H1 (cell line): ENCODE measurements around the gene RDH16. TPM values are rescaled to one million over a fixed set of nuclear protein-coding genes. Genes with fewer than 3 reads are reported as not detected.

Experiments used
- CTCF ChIA-PET: fragments of 300-600 bp; sonication (Branson Sonifier 250); formaldehyde crosslinking; loops from one replicate; lab custom pipeline; 2021; ENCODE audit not compliant: partially characterized antibody; lab: Charles Lee
- POLR2A ChIA-PET: fragments of 300-600 bp; sonication (Branson Sonifier 250); formaldehyde crosslinking; loops from one replicate; lab custom pipeline; 2021; ENCODE audit warnings: inconsistent platforms; ENCODE audit not compliant: partially characterized antibody; lab: Charles Lee
- DNase-seq, 2 experiments: peaks; one replicate each; pipeline versions ENCODE4 v3.0.0 to v3.0.0-alpha.2; 2010 to 2022; ENCODE audit warnings: low spot score in 2 of 2, low read depth in 1 of 2, mixed read lengths in 1 of 2
- FAIRE-seq: peaks from 2 replicates; lab custom pipeline; 2011; peaks lifted over from hg19 to GRCh38; lab: Jason Lieb, UNC
- H2AFZ ChIP-seq: 2 replicates; pipeline ENCODE4 v1.8.1; 2012; ENCODE audit warnings: low read length, inconsistent platforms
- H2AK5ac ChIP-seq: 2 replicates; pipeline ENCODE4 v1.6.1; 2013; ENCODE audit warnings: low read depth, low read length
- H2BK120ac ChIP-seq: replicated peaks from 2 replicates; pipeline ENCODE3; 2013; ENCODE audit warnings: low read depth, low read length, inconsistent platforms
- H2BK12ac ChIP-seq: 2 replicates; pipeline ENCODE4 v1.6.1; 2013; ENCODE audit warnings: low read depth, low read length
- H2BK15ac ChIP-seq: 2 replicates; pipeline ENCODE4 v1.6.1; 2013; ENCODE audit warnings: low read length
- H2BK20ac ChIP-seq: 2 replicates; pipeline ENCODE4 v1.6.1; 2013; ENCODE audit warnings: low read length
- H2BK5ac ChIP-seq: 2 replicates; pipeline ENCODE4 v1.6.1; 2013; ENCODE audit warnings: low read depth, low read length
- H3K14ac ChIP-seq: 2 replicates; pipeline ENCODE4 v1.6.1; 2013; ENCODE audit warnings: inconsistent platforms; ENCODE audit not compliant: insufficient read length
- H3K18ac ChIP-seq: 2 replicates; pipeline ENCODE4 v1.6.1; 2013; ENCODE audit warnings: low read length; ENCODE audit errors: extremely low read depth
- H3K23ac ChIP-seq: 2 replicates; pipeline ENCODE4 v1.6.1; 2013; ENCODE audit warnings: inconsistent platforms; ENCODE audit not compliant: insufficient read length
- H3K23me2 ChIP-seq: 2 replicates; pipeline ENCODE4 v1.6.1; 2013; ENCODE audit warnings: low read depth, low read length
- H3K27ac ChIP-seq: 2 replicates; pipeline ENCODE4 v1.6.1; 2011; ENCODE audit warnings: low read depth, low read length, inconsistent platforms
- H3K27me3 ChIP-seq, 4 experiments: replicated peaks in 1 of 4; 1 replicate in 1 of 4; 2 replicates in 3 of 4; pipeline versions ENCODE4 v1.6.1 to v1.8.1; 2011 to 2013; ENCODE audit warnings: low read length in 3 of 4, mild to moderate bottlenecking in 3 of 4, inconsistent platforms in 2 of 4, mixed read lengths in 2 of 4, moderate library complexity in 1 of 4; ENCODE audit not compliant: control insufficient read depth in 3 of 4, insufficient read depth in 3 of 4; ENCODE audit errors: extremely low read depth in 1 of 4
- H3K36me3 ChIP-seq, 4 experiments: 2 replicates each; pipeline versions ENCODE4 v1.6.1 to v1.8.1; 2011 to 2013; ENCODE audit warnings: mild to moderate bottlenecking in 4 of 4, low read length in 3 of 4, moderate library complexity in 2 of 4, control low read depth in 1 of 4, inconsistent platforms in 1 of 4; ENCODE audit not compliant: insufficient read depth in 4 of 4, control insufficient read depth in 2 of 4
- H3K4ac ChIP-seq: replicated peaks from 2 replicates; pipeline ENCODE3; 2013; ENCODE audit warnings: low read length, low read depth, mixed read lengths, inconsistent platforms; ENCODE audit not compliant: insufficient read length
- H3K4me1 ChIP-seq, 4 experiments: replicated peaks in 1 of 4; 1 replicate in 1 of 4; 2 replicates in 3 of 4; pipeline versions ENCODE4 v1.6.1 to v1.8.1; 2011 to 2013; ENCODE audit warnings: low read length in 3 of 4, inconsistent platforms in 2 of 4, mixed read lengths in 1 of 4; ENCODE audit not compliant: insufficient read depth in 4 of 4, control insufficient read depth in 3 of 4
- H3K4me2 ChIP-seq, 2 experiments: 2 replicates each; pipeline versions ENCODE4 v1.6.1 to v1.8.1; 2011 to 2013; ENCODE audit warnings: low read depth in 2 of 2, low read length in 2 of 2, control low read depth in 1 of 2, inconsistent platforms in 1 of 2, mild to moderate bottlenecking in 1 of 2; ENCODE audit not compliant: insufficient read depth in 1 of 2
- H3K4me3 ChIP-seq, 4 experiments: fragments of 200-600, 300-600 bp in 1 of 4; sonication (generic), shearing (Covaris generic), sonication (Bioruptor Twin) in 1 of 4; 2 replicates each; pipeline versions ENCODE4 v1.5.1 to v1.8.1; 2011 to 2016; ENCODE audit warnings: low read length in 4 of 4, low read depth in 3 of 4, control low read depth in 2 of 4, inconsistent platforms in 2 of 4, mild to moderate bottlenecking in 2 of 4, mixed read lengths in 1 of 4, moderate library complexity in 1 of 4; ENCODE audit not compliant: insufficient read depth in 2 of 4; ENCODE audit errors: extremely low read depth in 1 of 4
- H3K56ac ChIP-seq: replicated peaks from 2 replicates; pipeline ENCODE3; 2013; ENCODE audit warnings: low read depth, mild to moderate bottlenecking, mixed read lengths, low read length, inconsistent platforms; ENCODE audit not compliant: insufficient read length
- H3K79me1 ChIP-seq: 2 replicates; pipeline ENCODE4 v1.6.1; 2013; ENCODE audit warnings: low read depth, low read length, control low read depth
- H3K79me2 ChIP-seq, 2 experiments: 2 replicates each; pipeline versions ENCODE4 v1.6.1 to v1.8.1; 2012 to 2013; ENCODE audit warnings: low read length in 2 of 2, mild to moderate bottlenecking in 2 of 2, inconsistent platforms in 1 of 2; ENCODE audit not compliant: insufficient read depth in 2 of 2, control insufficient read depth in 1 of 2
- H3K9ac ChIP-seq, 4 experiments: replicated peaks in 1 of 4; 1 replicate in 1 of 4; 2 replicates in 3 of 4; pipeline versions ENCODE4 v1.6.1 to v1.8.1; 2011 to 2013; ENCODE audit warnings: low read depth in 3 of 4, low read length in 3 of 4, control low read depth in 2 of 4, mild to moderate bottlenecking in 2 of 4, moderate library complexity in 2 of 4, inconsistent platforms in 1 of 4; ENCODE audit errors: extremely low read depth in 1 of 4
- H3K9me3 ChIP-seq, 2 experiments: 2 replicates each; pipeline versions ENCODE4 v1.6.1 to v1.8.1; 2012 to 2013; ENCODE audit warnings: mild to moderate bottlenecking in 2 of 2, moderate library complexity in 2 of 2, control low read depth in 1 of 2, inconsistent platforms in 1 of 2, low read depth in 1 of 2, low read length in 1 of 2, mixed read lengths in 1 of 2; ENCODE audit not compliant: insufficient read depth in 2 of 2
- H4K20me1 ChIP-seq, 2 experiments: replicated peaks in 1 of 2; 2 replicates each; pipeline versions ENCODE3 to v1.8.1; 2011 to 2013; ENCODE audit warnings: inconsistent platforms in 2 of 2, low read length in 2 of 2, mild to moderate bottlenecking in 1 of 2; ENCODE audit not compliant: insufficient read depth in 2 of 2, control insufficient read depth in 1 of 2
- H4K5ac ChIP-seq: 2 replicates; pipeline ENCODE4 v1.6.1; 2013; ENCODE audit warnings: low read length, low read depth, mixed read lengths, inconsistent platforms; ENCODE audit not compliant: insufficient read length
- H4K8ac ChIP-seq: 2 replicates; pipeline ENCODE4 v1.8.0; 2013; ENCODE audit warnings: mild to moderate bottlenecking, moderate library complexity, low read length, inconsistent platforms; ENCODE audit not compliant: insufficient read depth; ENCODE audit errors: extremely low read depth
- H4K91ac ChIP-seq: replicated peaks from 2 replicates; pipeline ENCODE3; 2013; ENCODE audit warnings: low read length, mixed read lengths, inconsistent platforms; ENCODE audit not compliant: insufficient read length
- BACH1 ChIP-seq: IDR thresholded peaks from 2 replicates; pipeline ENCODE4 v1.6.1; 2012; ENCODE audit warnings: low read length, improper control_type of control experiment
- BCL11A ChIP-seq, 2 experiments: IDR thresholded peaks; one replicate each; pipeline ENCODE4 v1.6.1; 2011; ENCODE audit warnings: low read depth in 2 of 2, low read length in 2 of 2, mild to moderate bottlenecking in 2 of 2
- CBX8 ChIP-seq: fragments of 300-800, 300-1000 bp; sonication (generic); IDR thresholded peaks from 2 replicates; pipeline ENCODE4 v1.7.1; 2016; ENCODE audit warnings: low read depth, low read length, borderline replicate concordance
- KDM1A ChIP-seq: fragments of 200-600, 300-600 bp; sonication (generic); IDR thresholded peaks from 2 replicates; pipeline ENCODE4 v1.7.1; 2016; ENCODE audit warnings: mild to moderate bottlenecking, low read length, borderline replicate concordance
- KDM4A ChIP-seq: IDR thresholded peaks from one replicate; pipeline ENCODE4 v1.7.1; 2012; ENCODE audit warnings: low read depth, mild to moderate bottlenecking, moderate library complexity, low read length, inconsistent platforms; ENCODE audit not compliant: severe bottlenecking
- RAD21 ChIP-seq, 2 experiments: IDR thresholded peaks in 1 of 2; conservative IDR thresholded peaks in 1 of 2; 2 replicates each; pipeline ENCODE4 v1.6.1; 2011; ENCODE audit warnings: low read depth in 2 of 2, low read length in 2 of 2, improper control_type of control experiment in 1 of 2, inconsistent platforms in 1 of 2, mild to moderate bottlenecking in 1 of 2, moderate library complexity in 1 of 2
- RBBP5 ChIP-seq: IDR thresholded peaks from 2 replicates; pipeline ENCODE4 v1.7.1; 2012; ENCODE audit warnings: low read depth, mild to moderate bottlenecking, inconsistent platforms, low read length, moderate library complexity, borderline replicate concordance
- SIX5 ChIP-seq: IDR thresholded peaks from 2 replicates; pipeline ENCODE4 v1.6.1; 2011; ENCODE audit warnings: mild to moderate bottlenecking, low read depth, low read length
- SP4 ChIP-seq: IDR thresholded peaks from 2 replicates; pipeline ENCODE4 v1.6.1; 2012; ENCODE audit warnings: low read length, inconsistent platforms
- SRF ChIP-seq: IDR thresholded peaks from 2 replicates; pipeline ENCODE4 v1.6.1; 2011; ENCODE audit warnings: mild to moderate bottlenecking, low read depth, low read length, moderate library complexity
- TAF1 ChIP-seq: IDR thresholded peaks from 2 replicates; pipeline ENCODE4 v1.6.1; 2011; ENCODE audit warnings: mild to moderate bottlenecking, low read depth, low read length
- YY1 ChIP-seq: IDR thresholded peaks from 2 replicates; pipeline ENCODE4 v1.6.1; 2011; ENCODE audit warnings: low read depth, mild to moderate bottlenecking, low read length
- WGBS, 2 experiments: shearing (Covaris generic) in 1 of 2; methylation state at CpG; one replicate each; pipeline versions ENCODE4 v1.1.6 to v1.1.7; 2013 to 2015; ENCODE audit warnings: low lambda C conversion rate in 2 of 2, mixed read lengths in 2 of 2, inconsistent platforms in 1 of 2, low coverage in 1 of 2, missing lambda C conversion rate in 1 of 2; ENCODE audit not compliant: insufficient replicate concordance in 2 of 2, insufficient coverage in 1 of 2, insufficient read length in 1 of 2; ENCODE audit errors: extremely low coverage in 1 of 2, missing lambda C conversion rate in 1 of 2; 5-methylcytosine and 5-hydroxymethylcytosine counted together
- polyA plus RNA-seq, 7 experiments: library from polyadenylated mRNA; depleted of rRNA in 3 of 7; stranded (reverse) in 5 of 7; unstranded in 2 of 7; fragments of >200 nt in 5 of 7; fragments of 200-250 nt in 2 of 7; gene quantifications; 1 replicate in 5 of 7; 2 replicates in 1 of 7; 4 replicates in 1 of 7; pipeline versions ENCODE4 v1.2.1 to v1.2.3, GENCODE V29; 2011 to 2013; ENCODE audit warnings: missing spikeins in 2 of 7, mixed read lengths in 2 of 7
- total RNA-seq: library from RNA; stranded (reverse); fragmentation: NEBNext Ultra II Directional; extraction: Animal tissue kit (Norgen Biotek cat#: 25700); gene quantifications from 2 replicates; pipeline ENCODE4 v1.2.1, GENCODE V29; 2021

Gene RDH16
- total and polyA plus RNA-seq, 2 of the 8 experiments (the other 6 are each of a cell fraction or from before 2014, with no cell fraction given): 0.30 to 0.79 TPM

- H2AFZ ChIP-seq: no peak overlapping the region
- no peak overlapping the region for H3K27ac ChIP-seq
- no peaks in the 10 kb centered on the region for H3K36me3 ChIP-seq
- H4K91ac ChIP-seq: no peak overlapping the region
- H3K56ac ChIP-seq: no peak overlapping the region
- no peaks in the 10 kb centered on the region for H3K79me2 ChIP-seq
- FAIRE-seq (no peak), DNase-seq (no peak)
- no peak overlapping the region for H2BK5ac ChIP-seq
- H3K79me1 ChIP-seq: no peaks in the 10 kb centered on the region
- H3K4me3 ChIP-seq: no peak overlapping the region
- CTCF ChIA-PET: interaction anchor here (2.0 kb wide), 1 partner anchor 143 kb away, joined by 7 read pairs; no protein-coding TSS in a partner anchor
- no peak overlapping the region for H3K4me2 ChIP-seq
- no peaks in the 10 kb centered on the region for H3K27me3 ChIP-seq
- WGBS, 2 experiments: 92% methylated on average over 4 of the region's 4 CpGs; no CpG with 5 or more reads in 1 of the 2 experiments
- no peaks in the 10 kb centered on the region for H3K23me2 ChIP-seq
- no peak for TF ChIP-seq BCL11A (IDR thresholded peaks at IDR 0.05; ENCODE audit: low read depth in 2 of 2, low read length in 2 of 2)
- no peak for TF ChIP-seq RAD21 (IDR thresholded peaks at IDR 0.05 in 1 of 2, conservative IDR thresholded peaks at IDR 0.05 in 1 of 2; ENCODE audit: low read depth in 2 of 2, low read length in 2 of 2)
- no peak for TF ChIP-seq CBX8
- no peak for TF ChIP-seq BACH1
- TF ChIP-seq SP4: no peak
- no peak for TF ChIP-seq YY1
- no peak for TF ChIP-seq SIX5
- no peak for TF ChIP-seq KDM1A
- no peak for TF ChIP-seq RBBP5
- TF ChIP-seq TAF1: no peak
- no peak for TF ChIP-seq SRF
- no peak for TF ChIP-seq KDM4A
- no peak overlapping the region; a peak in 1 of 7 replicates for H3K9ac ChIP-seq
- H2BK20ac ChIP-seq: no peak overlapping the region
- no peak overlapping the region for H2BK120ac ChIP-seq
- no peak overlapping the region for H3K4ac ChIP-seq
- H3K18ac ChIP-seq: no peak overlapping the region
- POLR2A ChIA-PET: no interaction called here
- no peak overlapping the region for H3K14ac ChIP-seq
- H3K4me1 ChIP-seq: peaks cover 0 to under 1% (median under 1%) of the 10 kb centered on the region in 4 experiments; a peak in 2 of 7 replicates
- no peaks in the 10 kb centered on the region for H4K20me1 ChIP-seq
- no peaks in the 10 kb centered on the region for H3K9me3 ChIP-seq
- H2BK15ac ChIP-seq: no peak overlapping the region
- H2AK5ac ChIP-seq: no peak overlapping the region
- no peak overlapping the region for H2BK12ac ChIP-seq
- no peak overlapping the region for H4K5ac ChIP-seq
- H3K23ac ChIP-seq: no peak overlapping the region
- H4K8ac ChIP-seq: no peak overlapping the region
Observed at GRCh38 chr12:56983386-56983785, 26.0 kb upstream of the RDH16 start.
